K562 (cell line): Measurements from ENCODE around the gene USP4. TPM values are rescaled to one million over a fixed set of nuclear protein-coding genes. Genes with fewer than 3 reads are reported as not detected.

Experiments
- ATAC-seq: fragments of 200-7000 bp; cut with Tn5 transposase; 3 replicates; pipeline ENCODE4 v1.9.1; 2020; ENCODE audit warnings: moderate library complexity
- BruUV-seq: library from RNA; stranded (reverse); fragments of 400-500 nt; replicated peaks from 2 replicates; lab custom pipeline; 2021; lab: Mats Ljungman, UMichigan
- CTCF ChIA-PET: fragments of 300-600 bp; formaldehyde crosslinking; extraction: SDS; loops from one replicate; lab custom pipeline; 2021; ENCODE audit warnings: low intra/inter-chr PET ratio; lab: Yijun Ruan, JAX
- POLR2A ChIA-PET: fragments of 300-600, 350-650 bp; sonication (Branson Sonifier 250); formaldehyde crosslinking; extraction: SDS; loops from one replicate; lab custom pipeline; 2021; ENCODE audit warnings: antibody characterized with exemption, inconsistent platforms; lab: Yijun Ruan, JAX
- DNase-seq, 4 experiments: peaks; one replicate each; pipeline versions ENCODE4 v3.0.0 to v3.0.0-alpha.2; 2011 to 2018; ENCODE audit warnings: low spot score in 3 of 4, mixed read lengths in 3 of 4; ENCODE audit errors: extremely low read depth in 1 of 4
- FAIRE-seq: peaks from 2 replicates; lab custom pipeline; 2011; peaks lifted over from hg19 to GRCh38; lab: Jason Lieb, UNC
- H2AFZ ChIP-seq: 2 replicates; pipeline ENCODE4 v1.6.0; 2011; ENCODE audit warnings: low read depth, low read length, control low read depth, inconsistent platforms
- H3K27ac ChIP-seq: fragments of 200-600 bp; 3 replicates; pipeline ENCODE4 v1.8.0; 2011; ENCODE audit warnings: low read depth, mild to moderate bottlenecking, control low read depth, inconsistent platforms, low read length, moderate library complexity, mixed read lengths; ENCODE audit errors: extremely low read depth
- H3K27me3 ChIP-seq, 2 experiments: fragments of 300-600 bp in 1 of 2; 2 replicates in 1 of 2; 3 replicates in 1 of 2; pipeline versions ENCODE4 v1.6.0 to v1.8.0; 2011; ENCODE audit warnings: inconsistent platforms in 2 of 2, low read length in 2 of 2, mild to moderate bottlenecking in 1 of 2, mixed read lengths in 1 of 2, moderate library complexity in 1 of 2; ENCODE audit not compliant: control insufficient read depth in 2 of 2, insufficient read depth in 2 of 2
- H3K36me3 ChIP-seq: fragments of 300-600 bp; 3 replicates; pipeline ENCODE4 v1.8.0; 2011; ENCODE audit warnings: mild to moderate bottlenecking, low read length, inconsistent platforms; ENCODE audit not compliant: control insufficient read depth, insufficient read depth
- H3K4me1 ChIP-seq, 2 experiments: fragments of 200-600 bp in 1 of 2; replicated peaks in 1 of 2; 2 replicates in 1 of 2; 3 replicates in 1 of 2; pipeline versions ENCODE4 v1.5.1 to v1.8.0; 2011; ENCODE audit warnings: inconsistent platforms in 2 of 2, low read length in 2 of 2, mild to moderate bottlenecking in 1 of 2, mixed read lengths in 1 of 2, moderate library complexity in 1 of 2; ENCODE audit not compliant: control insufficient read depth in 2 of 2, insufficient read depth in 2 of 2
- H3K4me2 ChIP-seq: 2 replicates; pipeline ENCODE4 v1.6.1; 2011; ENCODE audit warnings: low read length, control low read depth, inconsistent platforms, mixed read lengths; ENCODE audit not compliant: insufficient read depth
- H3K4me3 ChIP-seq: fragments of 200-600 bp; sonication (generic), shearing (Covaris generic); 2 replicates; pipeline ENCODE4 v1.5.1; 2016; ENCODE audit warnings: control low read depth, inconsistent platforms
- H3K79me2 ChIP-seq: fragments of 200-600 bp; 3 replicates; pipeline ENCODE4 v1.8.0; 2011; ENCODE audit warnings: low read length, inconsistent platforms; ENCODE audit not compliant: control insufficient read depth, insufficient read depth
- H3K9ac ChIP-seq, 2 experiments: 2 replicates each; pipeline versions ENCODE4 v1.6.0 to v1.6.1; 2011; ENCODE audit warnings: low read depth in 2 of 2, low read length in 2 of 2, control low read depth in 1 of 2, inconsistent platforms in 1 of 2, mild to moderate bottlenecking in 1 of 2, mixed read lengths in 1 of 2; ENCODE audit not compliant: insufficient read depth in 1 of 2
- H3K9me1 ChIP-seq: one replicate; pipeline ENCODE4 v1.6.0; 2011; ENCODE audit warnings: inconsistent platforms, mild to moderate bottlenecking, low read length, moderate library complexity; ENCODE audit not compliant: control insufficient read depth, insufficient read depth
- H3K9me3 ChIP-seq: replicated peaks from 2 replicates; pipeline ENCODE4 v1.5.1; 2011; ENCODE audit warnings: low read depth, low read length, inconsistent platforms; ENCODE audit not compliant: control insufficient read depth, insufficient read depth
- H4K20me1 ChIP-seq: replicated peaks from 2 replicates; pipeline ENCODE4 v1.6.1; 2011; ENCODE audit warnings: low read length, inconsistent platforms, mixed read lengths; ENCODE audit not compliant: control insufficient read depth, insufficient read depth
- BRF2 ChIP-seq: IDR thresholded peaks from 3 replicates; pipeline ENCODE4 v1.6.1; 2011; ENCODE audit warnings: borderline replicate concordance, mild to moderate bottlenecking; ENCODE audit not compliant: insufficient read length, insufficient read depth
- CBFB ChIP-seq: sonication (generic); formaldehyde crosslinking; IDR thresholded peaks from 2 replicates; pipeline ENCODE4 v1.4.0; 2020; ENCODE audit warnings: mild to moderate bottlenecking, missing genetic modification reagents
- CBX1 ChIP-seq: sonication (generic); IDR thresholded peaks from 2 replicates; pipeline ENCODE4 v1.6.1; 2016; ENCODE audit warnings: antibody characterized with exemption, low read depth, mild to moderate bottlenecking
- KLF6 ChIP-seq: fragments of 250-450 bp; sonication (Bioruptor Pico); IDR thresholded peaks from 2 replicates; pipeline ENCODE4 v1.4.0; 2020; ENCODE audit warnings: mild to moderate bottlenecking, moderate library complexity, borderline replicate concordance
- MBD1 ChIP-seq: fragments of 250-450 bp; sonication (Bioruptor Pico); IDR thresholded peaks from 2 replicates; pipeline ENCODE4 v1.8.0; 2022; ENCODE audit warnings: inconsistent platforms
- RBFOX2 ChIP-seq: fragments of 200-400 bp; formaldehyde crosslinking; IDR thresholded peaks from 2 replicates; pipeline ENCODE4 v1.6.1; 2017; ENCODE audit warnings: low read depth, mild to moderate bottlenecking, low read length, moderate library complexity
- RCOR1 ChIP-seq, 2 experiments: IDR thresholded peaks; 2 replicates each; pipeline ENCODE4 v1.6.1; 2012; ENCODE audit warnings: low read depth in 2 of 2, low read length in 2 of 2, borderline replicate concordance in 1 of 2, improper control_type of control experiment in 1 of 2
- WGBS: fragments of 100-300 bp; shearing (Covaris generic); methylation state at CpG from one replicate; pipeline ENCODE4 v1.1.6; 2016; ENCODE audit warnings: low coverage, mixed read lengths; ENCODE audit not compliant: insufficient coverage; ENCODE audit errors: missing lambda C conversion rate; 5-methylcytosine and 5-hydroxymethylcytosine counted together
- in situ Hi-C: fragments of 300-500 bp; cut with MboI; formaldehyde crosslinking; loops from 4 replicates; pipeline ENCODE4 v1.15.0; 2018; ENCODE audit warnings: inconsistent platforms, mixed read lengths
- intact Hi-C: fragments of 100-400 bp; cut with micrococcal nuclease; formaldehyde crosslinking; loops from 2 replicates; pipeline ENCODE4 v1.14.2; 2022
- polyA plus RNA-seq, 8 experiments: library from polyadenylated mRNA; depleted of rRNA in 4 of 8; stranded (reverse) in 5 of 8; unstranded in 3 of 8; fragments of >200 nt; fragmentation: Nextera tagmentation in 2 of 8; fragmentation: Illumina TruSeq in 1 of 8; extraction: Ambion mirVana in 2 of 8; extraction: Trizol in 1 of 8; gene quantifications; 2 replicates each; pipeline versions ENCODE4 v1.2.1 to v1.2.3, GENCODE V29; 2011 to 2014; ENCODE audit warnings: inconsistent platforms in 1 of 8, missing spikeins in 1 of 8
- total RNA-seq, 7 experiments: library from RNA; depleted of rRNA in 6 of 7; stranded (reverse); fragments of >200 nt in 6 of 7; fragmentation: Illumina TruSeq in 2 of 7; extraction: Trizol in 2 of 7; gene quantifications; 2 replicates each; pipeline versions ENCODE4 v1.2.1 to v1.2.3, GENCODE V29; 2011 to 2021; ENCODE audit warnings: low replicate concordance in 1 of 7

Gene USP4
- total and polyA plus RNA-seq, 9 of the 15 experiments (the other 6 are each of a cell fraction or from before 2014, with no cell fraction given) = 11.8 to 40.4 (median 22.9) TPM

- in situ Hi-C loops = loop anchor here (25.0 kb wide), 1 partner anchor 1400 kb away; no protein-coding TSS in a partner anchor
- ChIA-PET CTCF (no interaction called here), POLR2A (interaction anchor here (0.6 kb wide), 1 partner anchor 65 kb away, joined by 3 read pairs; no protein-coding TSS in a partner anchor)
- intact Hi-C loops = loop anchor here (5.0 kb wide), 1 partner anchor 65 kb away; the partner anchor contains the start of gene KLHDC8B
- no peak for FAIRE-seq
- no peak for ATAC-seq
- Histone ChIP-seq H3K36me3 (no peaks in the 10 kb centered on the region), H3K27ac (no peak overlapping the region), H3K9me1 (no peaks in the 10 kb centered on the region), H2AFZ (no peak overlapping the region), H3K9me3 (peaks cover 5% of the 10 kb centered on the region), H3K27me3 (no peaks in the 10 kb centered on the region), H3K4me2 (no peak overlapping the region), H3K79me2 (no peaks in the 10 kb centered on the region), H3K4me1 (peaks cover 7 to 11% of the 10 kb centered on the region in 2 experiments; a peak in 4 of 5 replicates), H3K9ac (no peak overlapping the region), H4K20me1 (no peaks in the 10 kb centered on the region), H3K4me3 (no peak overlapping the region)
- 92% methylated on average over 3 of the region's 3 CpGs for WGBS
- DNase-seq = no peak
- BruUV-seq = no TSS peak
- TF ChIP-seq RCOR1 (IDR thresholded peaks at IDR 0.05; ENCODE audit: borderline replicate concordance in 1 of 2, low read depth in 2 of 2, low read length in 2 of 2) (no peak), RBFOX2 (no peak), BRF2 (no peak), CBX1 (no peak), CBFB (no peak), KLF6 (no peak), MBD1 (CRISPR knock-in tag) (0 out of 2 replicates have a peak, but pooled peaks have one; percentile 38)
Observed at GRCh38 chr3:49237344-49237743, 102.5 kb downstream of the USP4 start.
